HG03521 (cell line): ENCODE measurements around the gene GASK1B.

Experiments used
- ATAC-seq: cut with Tn5 transposase; IDR thresholded peaks from one replicate; pipeline ENCODE4 v1.9.1; 2021; ENCODE audit warnings: mild to moderate bottlenecking, moderate library complexity; ENCODE audit not compliant: unreplicated experiment

GASK1B gene

GRCh38 chr4:158189422-158189821, 16.6 kb upstream of the GASK1B start:
- no peak for ATAC-seq

GRCh38 chr4:158186815-158187214, 14.0 kb upstream of the GASK1B start:
- no peak for ATAC-seq

- ATAC-seq, result no peak
Measured at GRCh38 chr4:158182736-158183135, 9.9 kb upstream of the GASK1B start.

- no peak for ATAC-seq
Measured at GRCh38 chr4:158181906-158182305, 9.1 kb upstream of the GASK1B start.

DNA sequence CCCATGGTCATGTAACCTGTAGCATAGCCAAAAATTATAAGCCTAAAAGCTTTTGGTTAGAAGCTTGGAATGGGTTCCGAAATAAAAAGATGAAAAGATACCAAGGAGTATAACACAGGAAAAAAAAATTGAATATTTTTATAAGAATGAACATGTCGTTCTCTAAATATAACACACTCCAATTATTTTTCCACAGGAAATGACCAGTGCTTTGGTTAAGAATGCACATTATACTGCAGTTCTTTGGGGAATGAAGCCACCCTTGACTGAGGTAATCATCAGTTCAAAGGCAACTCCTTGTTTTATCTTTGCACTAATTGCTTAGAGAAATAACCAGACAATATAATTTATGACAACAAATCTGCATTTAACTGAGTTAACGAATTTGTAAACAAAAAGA, 6.6 kb upstream of the GASK1B start:
- no peak for ATAC-seq

- ATAC-seq, result no peak
Measured at GRCh38 chr4:158176776-158177175, 4.0 kb upstream of the GASK1B start.

GRCh38 chr4:158176108-158176507, 3.3 kb upstream of the GASK1B start:
- no peak for ATAC-seq

DNA sequence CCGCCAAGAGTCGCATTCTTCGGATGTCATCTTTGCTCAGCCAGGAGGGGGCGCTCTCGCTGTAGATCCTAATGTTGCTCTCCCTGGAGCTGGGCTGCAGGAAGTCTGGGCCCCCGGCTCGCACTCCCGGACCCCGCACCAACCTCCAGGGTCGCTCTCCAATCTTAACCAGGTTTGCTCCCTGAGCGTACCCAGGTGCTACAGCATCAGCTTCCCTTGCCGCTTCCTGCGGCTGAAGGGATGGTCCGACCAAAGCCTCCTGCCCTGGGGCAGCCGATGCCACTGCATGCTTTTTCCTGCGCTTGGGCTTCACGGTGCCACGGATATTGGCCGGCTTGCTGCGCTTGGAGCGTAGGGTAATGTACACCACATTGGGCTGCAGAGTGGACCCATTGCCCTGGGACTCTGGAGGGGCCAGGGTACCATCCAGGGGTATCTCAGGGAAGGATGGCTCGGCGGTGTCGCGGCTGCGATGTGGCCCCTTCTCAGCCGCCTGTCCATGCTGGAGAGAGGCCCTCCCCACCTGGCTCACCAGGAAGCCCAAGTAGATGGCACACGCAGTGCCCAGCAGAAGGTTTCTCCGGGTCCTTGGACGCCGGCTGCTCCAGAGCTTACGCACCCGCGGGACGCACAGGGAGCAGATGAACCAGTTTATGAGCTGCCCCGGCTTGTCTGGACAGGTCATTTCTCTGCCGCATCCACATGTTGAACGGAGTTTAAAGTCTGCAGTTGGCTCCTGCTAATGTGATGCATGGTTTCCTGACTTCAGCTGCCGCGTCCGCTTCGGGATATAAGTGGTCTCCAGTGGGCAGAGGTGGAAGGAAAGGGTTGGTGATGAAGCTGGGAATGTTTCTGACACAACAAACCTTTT, 1.9 kb downstream of the GASK1B start:
- no peak for ATAC-seq

DNA sequence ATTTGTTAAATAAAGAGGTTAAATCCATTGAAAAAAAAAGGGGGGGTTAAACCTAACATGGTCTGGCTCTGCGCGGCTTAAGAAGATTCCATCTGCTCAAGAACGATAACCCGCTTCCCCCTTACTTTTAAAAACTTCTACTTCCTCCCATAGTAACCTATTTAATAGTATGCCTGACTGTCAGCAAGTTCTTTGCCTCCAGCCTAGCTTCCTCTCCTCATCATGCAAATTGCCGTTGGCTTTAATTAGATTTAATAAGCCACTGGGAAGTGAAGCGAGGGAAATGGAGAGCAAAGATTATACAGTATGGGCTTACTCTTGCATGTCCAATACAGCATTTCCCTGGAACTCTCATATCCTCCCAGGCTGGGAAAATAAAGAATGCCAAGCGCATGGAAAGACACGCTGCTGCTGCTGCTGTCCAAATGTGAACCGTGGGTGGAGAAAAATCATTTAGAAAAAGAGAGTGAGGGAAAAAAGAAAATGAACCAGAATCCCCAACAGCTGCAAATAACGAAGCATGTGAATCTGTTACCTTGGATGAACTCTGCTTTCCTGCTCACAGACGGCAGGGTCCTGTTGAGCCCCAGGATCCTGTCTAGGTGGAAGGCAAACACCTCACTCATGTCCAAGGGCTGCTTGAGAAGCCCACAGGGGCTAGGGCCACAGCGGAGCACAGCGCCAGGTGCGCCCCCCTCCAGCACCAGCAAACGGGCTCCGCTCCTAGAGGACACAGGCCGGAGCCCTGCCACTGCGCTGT, 2.7 kb downstream of the GASK1B start:
- ATAC-seq, result no peak

GRCh38 chr4:158169506-158169905, 3.3 kb downstream of the GASK1B start:
- ATAC-seq, result no peak

DNA sequence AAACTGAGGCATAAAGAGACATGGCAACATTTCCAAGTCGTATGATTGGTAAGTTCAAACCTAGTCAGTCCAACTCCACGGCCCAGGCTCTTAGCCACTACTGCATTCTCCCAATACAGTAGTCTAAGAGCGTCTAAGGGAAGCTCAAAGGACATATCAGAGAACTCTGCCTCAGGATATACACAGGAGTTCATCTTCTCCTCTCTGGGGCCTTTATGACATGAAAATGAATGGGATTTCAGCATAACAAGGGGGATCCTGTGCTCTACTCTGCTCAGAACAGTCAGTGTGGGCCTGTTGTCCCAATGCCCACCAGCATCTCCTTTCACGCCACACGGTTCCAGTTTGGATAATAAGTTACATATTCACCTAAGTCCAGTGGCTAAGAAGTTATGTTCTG, 4.2 kb downstream of the GASK1B start:
- no peak for ATAC-seq

- no peak for ATAC-seq
Measured at GRCh38 chr4:158166701-158167100, 6.1 kb downstream of the GASK1B start.

- no peak for ATAC-seq
Measured at GRCh38 chr4:158164768-158165213, 8.0 kb downstream of the GASK1B start.

DNA sequence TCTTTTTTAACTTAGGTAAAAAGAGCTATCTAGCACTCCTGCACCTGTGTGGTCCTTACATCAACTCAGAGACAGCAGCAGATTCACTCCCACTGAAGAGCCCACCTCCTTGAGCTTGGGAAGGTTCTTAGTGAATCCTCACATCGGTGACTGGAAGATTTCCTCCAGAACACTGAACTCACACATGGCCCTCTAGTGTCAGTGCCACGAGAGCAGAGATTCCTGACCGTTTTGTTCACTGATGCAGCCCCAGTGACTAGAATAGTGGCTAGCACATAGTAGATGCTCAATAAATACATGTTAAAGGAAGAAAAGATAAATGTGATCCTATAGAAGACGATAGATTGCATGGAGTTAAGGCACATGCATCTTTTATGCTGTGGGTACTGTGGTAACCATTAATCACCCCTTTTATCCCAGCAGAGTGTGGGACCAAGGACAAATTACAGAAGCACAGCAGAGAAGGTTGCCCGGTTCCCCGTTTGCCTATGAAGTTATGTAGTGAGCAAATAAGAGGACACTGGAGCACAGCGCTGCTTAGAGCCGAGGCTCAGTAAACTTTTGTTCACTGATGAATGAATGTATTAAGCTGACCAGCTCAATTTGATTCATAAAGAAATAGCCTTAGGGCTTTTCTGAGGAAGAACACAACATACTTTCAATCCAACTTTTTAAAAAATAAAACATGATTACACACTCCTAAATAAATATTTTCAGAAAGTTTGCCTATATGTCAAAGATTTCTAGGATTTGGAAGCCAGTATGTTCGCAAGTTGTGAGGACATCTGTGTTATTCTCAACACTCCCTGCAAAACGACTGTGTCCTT, 8.7 kb downstream of the GASK1B start:
- ATAC-seq, result no peak

- no peak for ATAC-seq
Measured at GRCh38 chr4:158162631-158163030, 10.2 kb downstream of the GASK1B start.

- no peak for ATAC-seq
Measured at GRCh38 chr4:158161551-158162354, 11.1 kb downstream of the GASK1B start.

DNA sequence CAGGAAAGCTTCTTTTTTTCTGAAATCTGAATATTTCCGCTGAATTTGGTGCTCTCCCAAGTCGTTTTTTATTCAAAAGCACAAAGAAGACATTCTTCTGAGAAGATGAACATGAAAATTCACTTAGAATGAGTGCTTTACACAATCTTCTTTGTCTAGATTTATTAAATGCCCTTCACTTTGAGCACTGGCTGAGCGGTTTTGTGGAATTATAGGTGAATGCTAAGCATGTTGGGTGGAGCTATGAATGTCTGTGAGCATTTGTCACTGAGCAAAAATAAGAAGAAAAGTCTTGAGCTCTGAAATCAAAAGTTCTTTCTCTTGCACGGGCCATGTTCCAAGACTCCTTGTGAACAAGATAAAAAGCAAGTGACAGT, 13.1 kb downstream of the GASK1B start:
- ATAC-seq, result no peak

DNA sequence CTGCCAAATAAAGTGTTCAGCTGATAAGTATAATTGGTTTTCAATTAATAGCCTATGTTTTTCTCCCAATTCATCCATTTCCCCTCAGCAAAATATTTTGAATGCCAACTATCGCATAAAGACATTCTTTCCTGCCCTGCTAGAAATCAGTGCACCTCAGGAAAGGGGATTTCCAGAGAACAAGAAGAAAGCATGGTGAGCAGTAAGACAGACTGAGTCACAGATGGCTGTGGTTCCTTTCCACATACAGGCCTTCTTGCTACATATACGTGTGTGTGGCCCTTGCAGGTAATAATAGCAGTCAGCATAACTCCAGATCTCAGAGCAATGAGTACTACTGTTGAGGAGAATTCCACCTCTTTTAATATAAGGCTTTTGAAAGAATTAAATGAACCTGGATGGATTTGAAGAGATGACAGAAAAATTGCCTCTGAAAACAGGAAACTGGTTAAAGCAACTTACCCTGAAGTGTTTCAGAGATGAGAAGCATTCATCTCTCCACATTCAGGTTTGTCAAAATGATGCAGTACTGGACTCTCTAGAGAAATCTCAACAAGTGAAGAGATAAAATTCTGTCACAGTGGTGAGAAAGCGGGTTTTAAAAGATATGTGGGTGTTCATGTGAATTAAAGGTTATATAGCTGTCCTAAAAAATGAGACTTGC, 13.6 kb downstream of the GASK1B start:
- ATAC-seq, result no peak

DNA sequence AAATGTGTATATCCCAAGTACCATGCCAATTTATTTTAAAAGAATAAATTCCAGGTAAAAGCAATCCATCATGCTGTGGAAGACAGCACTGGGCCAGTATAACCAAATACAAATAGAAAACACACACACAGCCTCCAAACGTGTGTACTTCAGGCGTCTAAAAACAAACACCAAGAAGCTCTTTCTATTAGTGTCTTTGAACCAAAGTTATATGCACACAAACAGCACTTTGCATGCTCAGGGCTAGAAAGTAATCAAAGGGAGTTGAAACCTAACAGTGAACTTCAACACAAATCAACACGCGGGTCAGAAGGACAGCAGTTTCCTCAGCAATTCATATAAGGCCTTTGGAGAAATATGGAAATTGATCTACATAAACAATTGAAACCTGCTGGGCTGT, 15.4 kb downstream of the GASK1B start:
- no peak for ATAC-seq
